ENCODE measurements around the gene RNASE13. TPM values are rescaled to one million over a fixed set of nuclear protein-coding genes. Genes with fewer than 3 reads are reported as not detected.

Gene RNASE13
- total RNA-seq, 2 experiments from 2014 or later: not detected

DNA sequence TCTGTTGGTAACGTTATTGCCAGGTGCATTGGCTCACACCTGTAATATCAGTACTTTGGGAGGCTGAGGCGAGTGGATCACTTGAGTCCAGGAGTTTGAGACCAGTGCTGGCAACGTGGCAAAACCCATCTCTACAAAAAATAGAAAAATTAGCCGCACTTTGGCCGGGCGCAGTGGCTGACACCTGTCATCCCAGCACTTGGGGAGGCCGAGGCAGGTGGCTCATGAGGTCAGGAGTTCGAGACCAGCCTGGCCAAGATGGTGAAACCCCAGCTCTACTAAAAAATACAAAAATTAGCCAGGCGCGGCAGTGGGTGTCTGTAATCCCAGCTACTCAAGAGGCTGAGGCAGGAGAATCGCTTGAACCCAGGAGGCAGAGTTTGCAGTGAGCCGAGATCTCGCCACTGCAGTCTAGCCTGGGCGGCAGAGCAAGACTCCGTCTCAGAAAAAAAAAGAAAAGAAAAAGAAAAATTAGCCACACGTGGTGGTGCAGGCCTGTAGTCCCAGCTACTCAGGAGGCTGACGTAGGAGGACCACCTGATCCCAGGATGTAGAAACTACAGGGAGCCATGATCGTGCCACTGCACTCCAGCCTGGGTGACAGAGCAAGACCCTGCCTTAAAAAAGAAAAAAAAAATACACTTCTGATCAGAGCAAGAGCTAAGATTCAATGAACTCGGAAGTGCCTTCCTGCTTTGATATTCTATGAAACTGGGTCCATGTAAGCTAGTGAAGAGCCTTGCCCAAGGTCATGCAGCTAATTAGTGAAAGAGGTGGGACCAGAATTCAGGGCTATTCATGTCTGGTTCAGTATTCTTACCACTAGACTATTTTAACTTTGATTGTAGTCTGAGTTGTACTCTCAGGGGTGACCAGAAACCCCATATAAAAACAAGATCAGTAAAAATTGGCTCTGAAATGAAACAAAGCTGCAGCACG, 18.8 kb upstream of the RNASE13 start:
- intact Hi-C loops (cut with micrococcal nuclease): no loop called here
- Mint-ChIP-seq H3K27ac (no peak overlapping the region), H3K4me1 (ENCODE audit: low read depth) (no peaks in the 10 kb centered on the region), H3K27me3 (peaks cover 1% of the 10 kb centered on the region), H3K9me3 (no peaks in the 10 kb centered on the region), H3K4me3 (no peak overlapping the region), H3K36me3 (ENCODE audit: low read depth) (no peaks in the 10 kb centered on the region)
- no peak for DNase-seq
- CTCF ChIA-PET: interaction anchor here (1.0 to 1.6 kb wide), 2 partner anchors 39 kb away, joined by 4 read pairs; no protein-coding TSS in a partner anchor
- ATAC-seq: no peak
- TF ChIP-seq, protein P1, sequence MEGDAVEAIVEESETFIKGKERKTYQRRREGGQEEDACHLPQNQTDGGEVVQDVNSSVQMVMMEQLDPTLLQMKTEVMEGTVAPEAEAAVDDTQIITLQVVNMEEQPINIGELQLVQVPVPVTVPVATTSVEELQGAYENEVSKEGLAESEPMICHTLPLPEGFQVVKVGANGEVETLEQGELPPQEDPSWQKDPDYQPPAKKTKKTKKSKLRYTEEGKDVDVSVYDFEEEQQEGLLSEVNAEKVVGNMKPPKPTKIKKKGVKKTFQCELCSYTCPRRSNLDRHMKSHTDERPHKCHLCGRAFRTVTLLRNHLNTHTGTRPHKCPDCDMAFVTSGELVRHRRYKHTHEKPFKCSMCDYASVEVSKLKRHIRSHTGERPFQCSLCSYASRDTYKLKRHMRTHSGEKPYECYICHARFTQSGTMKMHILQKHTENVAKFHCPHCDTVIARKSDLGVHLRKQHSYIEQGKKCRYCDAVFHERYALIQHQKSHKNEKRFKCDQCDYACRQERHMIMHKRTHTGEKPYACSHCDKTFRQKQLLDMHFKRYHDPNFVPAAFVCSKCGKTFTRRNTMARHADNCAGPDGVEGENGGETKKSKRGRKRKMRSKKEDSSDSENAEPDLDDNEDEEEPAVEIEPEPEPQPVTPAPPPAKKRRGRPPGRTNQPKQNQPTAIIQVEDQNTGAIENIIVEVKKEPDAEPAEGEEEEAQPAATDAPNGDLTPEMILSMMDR (IDR thresholded peaks at IDR 0.05): no peak
- POLR2A ChIA-PET: interaction anchor here (1.1 kb wide), 1 partner anchor 17 kb away, joined by 3 read pairs; the partner anchor contains the start of gene ARHGEF40

DNA sequence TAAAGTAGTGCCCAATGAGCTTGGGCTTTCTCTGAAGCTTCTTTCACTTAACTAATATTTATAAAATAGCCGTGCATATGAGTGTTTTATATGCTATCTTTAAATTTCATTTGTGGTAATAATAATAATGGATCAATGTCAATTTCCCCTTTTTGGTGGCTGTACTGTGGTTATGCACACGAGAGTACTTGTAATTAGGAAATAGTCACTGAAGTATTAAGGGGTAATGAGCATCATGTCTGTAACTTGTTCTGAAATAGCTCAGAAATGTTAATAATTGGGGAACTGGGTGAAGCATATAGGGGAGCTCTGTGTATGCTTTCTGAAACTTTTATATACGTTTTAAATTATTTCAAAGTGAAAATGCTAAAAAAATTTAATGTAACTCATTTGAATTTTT, 16.0 kb upstream of the RNASE13 start:
- ChIA-PET POLR2A (no interaction called here), CTCF (interaction anchor here (0.9 to 7.3 kb wide), 3 partner anchors 9 to 36 kb away, joined by 3 to 47 read pairs (median 4); no protein-coding TSS in a partner anchor)
- Mint-ChIP-seq H3K27ac (no peak overlapping the region), H3K4me1 (ENCODE audit: low read depth) (no peaks in the 10 kb centered on the region), H3K36me3 (ENCODE audit: low read depth) (no peaks in the 10 kb centered on the region), H3K4me3 (no peak overlapping the region), H3K9me3 (no peaks in the 10 kb centered on the region), H3K27me3 (no peaks in the 10 kb centered on the region)
- intact Hi-C loops (cut with micrococcal nuclease): no loop called here
- ATAC-seq (no peak), DNase-seq (no peak)
- TF ChIP-seq, protein P1 (IDR thresholded peaks at IDR 0.05): no peak

DNA sequence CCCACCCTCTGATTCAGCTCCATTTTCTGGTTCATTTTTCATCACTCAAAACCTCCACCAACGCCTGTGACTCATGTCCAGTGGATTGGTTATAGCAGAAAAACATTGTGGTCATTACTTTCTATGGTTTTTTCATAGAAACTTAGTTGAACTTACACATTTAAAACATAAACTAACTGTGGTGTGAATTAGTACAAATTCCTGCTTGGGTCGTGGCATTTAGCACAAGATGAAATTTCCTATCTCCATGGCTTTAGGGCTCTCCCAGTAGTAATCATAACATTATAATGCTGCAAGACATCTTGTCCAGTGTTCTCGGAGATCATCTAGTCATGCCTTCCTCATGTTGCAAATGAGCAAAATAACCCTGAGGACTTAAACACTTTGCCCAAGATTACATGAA, 14.7 kb upstream of the RNASE13 start:
- no peak for ATAC-seq
- no peaks in the 10 kb centered on the region for H3K36me3 Mint-ChIP-seq (ENCODE audit: low read depth)
- TF ChIP-seq, protein P1 (IDR thresholded peaks at IDR 0.05): no peak

DNA sequence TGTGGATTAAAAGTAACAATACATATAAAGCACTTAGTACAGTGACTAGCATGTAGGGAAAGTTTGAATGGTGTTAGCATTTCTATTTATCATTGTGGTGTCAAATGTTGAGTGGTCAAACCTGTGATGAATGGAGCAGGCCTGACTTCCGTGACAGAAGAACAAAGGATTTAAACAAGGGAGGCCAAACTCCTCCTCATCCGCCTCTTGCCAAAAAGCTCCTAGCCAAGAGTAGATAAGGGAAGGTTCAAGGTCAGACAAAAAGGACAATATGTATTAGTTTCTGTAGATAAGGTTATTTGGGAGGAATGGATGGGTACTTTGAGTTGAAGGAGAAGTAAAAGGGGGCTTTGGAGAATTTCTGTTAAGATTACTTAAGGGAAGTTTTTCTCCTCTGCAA, 14.0 kb upstream of the RNASE13 start:
- ChIA-PET CTCF (interaction anchor here (1.2 to 7.3 kb wide), 6 partner anchors 20 to 78 kb away, joined by 4 to 47 read pairs (median 9); no protein-coding TSS in a partner anchor), POLR2A (interaction anchor here (1.0 kb wide), 1 partner anchor 10 kb away, joined by 4 read pairs; no protein-coding TSS in a partner anchor)
- Mint-ChIP-seq H3K27ac (no peak overlapping the region), H3K4me1 (ENCODE audit: low read depth) (peaks cover 4% of the 10 kb centered on the region), H3K9me3 (no peaks in the 10 kb centered on the region), H3K4me3 (no peak overlapping the region), H3K27me3 (peaks cover 1% of the 10 kb centered on the region), H3K36me3 (ENCODE audit: low read depth) (no peaks in the 10 kb centered on the region)
- intact Hi-C loops (cut with micrococcal nuclease): no loop called here
- TF ChIP-seq, protein P1 (IDR thresholded peaks at IDR 0.05): no peak
- DNase-seq (no peak), ATAC-seq (no peak)

More for the DNA sequence above, 14.7 kb upstream of the RNASE13 start:
- peaks cover 1% of the 10 kb centered on the region for H3K27me3 Mint-ChIP-seq
- ChIA-PET CTCF (interaction anchor here (2.8 to 7.3 kb wide), 2 partner anchors 34 to 44 kb away, joined by 12 to 47 read pairs; no protein-coding TSS in a partner anchor), POLR2A (interaction anchor here (1.0 kb wide), 1 partner anchor 10 kb away, joined by 4 read pairs; no protein-coding TSS in a partner anchor)
- H3K9me3 Mint-ChIP-seq: no peaks in the 10 kb centered on the region
- intact Hi-C loops (cut with micrococcal nuclease): no loop called here
- H3K27ac Mint-ChIP-seq: no peak overlapping the region
- H3K4me3 Mint-ChIP-seq: no peak overlapping the region
- DNase-seq: no peak
- peaks cover 4% of the 10 kb centered on the region for H3K4me1 Mint-ChIP-seq (ENCODE audit: low read depth)
